H1 (cell line): ENCODE data around the gene RAD51B. TPM values are rescaled to one million over a fixed set of nuclear protein-coding genes. Genes with fewer than 3 reads are reported as not detected.

Source experiments
- CTCF ChIA-PET: fragments of 300-600 bp; sonication (Branson Sonifier 250); formaldehyde crosslinking; loops from one replicate; lab custom pipeline; 2021; ENCODE audit not compliant: partially characterized antibody; lab: Charles Lee
- POLR2A ChIA-PET: fragments of 300-600 bp; sonication (Branson Sonifier 250); formaldehyde crosslinking; loops from one replicate; lab custom pipeline; 2021; ENCODE audit warnings: inconsistent platforms; ENCODE audit not compliant: partially characterized antibody; lab: Charles Lee
- DNase-seq, 2 experiments: peaks; one replicate each; pipeline versions ENCODE4 v3.0.0 to v3.0.0-alpha.2; 2010 to 2022; ENCODE audit warnings: low spot score in 2 of 2, low read depth in 1 of 2, mixed read lengths in 1 of 2
- FAIRE-seq: peaks from 2 replicates; lab custom pipeline; 2011; peaks lifted over from hg19 to GRCh38; lab: Jason Lieb, UNC
- H2AFZ ChIP-seq: 2 replicates; pipeline ENCODE4 v1.8.1; 2012; ENCODE audit warnings: low read length, inconsistent platforms
- H2AK5ac ChIP-seq: 2 replicates; pipeline ENCODE4 v1.6.1; 2013; ENCODE audit warnings: low read depth, low read length
- H2BK120ac ChIP-seq: replicated peaks from 2 replicates; pipeline ENCODE3; 2013; ENCODE audit warnings: low read depth, low read length, inconsistent platforms
- H2BK12ac ChIP-seq: 2 replicates; pipeline ENCODE4 v1.6.1; 2013; ENCODE audit warnings: low read depth, low read length
- H2BK15ac ChIP-seq: 2 replicates; pipeline ENCODE4 v1.6.1; 2013; ENCODE audit warnings: low read length
- H2BK20ac ChIP-seq: 2 replicates; pipeline ENCODE4 v1.6.1; 2013; ENCODE audit warnings: low read length
- H2BK5ac ChIP-seq: 2 replicates; pipeline ENCODE4 v1.6.1; 2013; ENCODE audit warnings: low read depth, low read length
- H3K14ac ChIP-seq: 2 replicates; pipeline ENCODE4 v1.6.1; 2013; ENCODE audit warnings: inconsistent platforms; ENCODE audit not compliant: insufficient read length
- H3K18ac ChIP-seq: 2 replicates; pipeline ENCODE4 v1.6.1; 2013; ENCODE audit warnings: low read length; ENCODE audit errors: extremely low read depth
- H3K23ac ChIP-seq: 2 replicates; pipeline ENCODE4 v1.6.1; 2013; ENCODE audit warnings: inconsistent platforms; ENCODE audit not compliant: insufficient read length
- H3K23me2 ChIP-seq: 2 replicates; pipeline ENCODE4 v1.6.1; 2013; ENCODE audit warnings: low read depth, low read length
- H3K27ac ChIP-seq: 2 replicates; pipeline ENCODE4 v1.6.1; 2011; ENCODE audit warnings: low read depth, low read length, inconsistent platforms
- H3K27me3 ChIP-seq, 4 experiments: replicated peaks in 1 of 4; 1 replicate in 1 of 4; 2 replicates in 3 of 4; pipeline versions ENCODE4 v1.6.1 to v1.8.1; 2011 to 2013; ENCODE audit warnings: low read length in 3 of 4, mild to moderate bottlenecking in 3 of 4, inconsistent platforms in 2 of 4, mixed read lengths in 2 of 4, moderate library complexity in 1 of 4; ENCODE audit not compliant: control insufficient read depth in 3 of 4, insufficient read depth in 3 of 4; ENCODE audit errors: extremely low read depth in 1 of 4
- H3K36me3 ChIP-seq, 4 experiments: 2 replicates each; pipeline versions ENCODE4 v1.6.1 to v1.8.1; 2011 to 2013; ENCODE audit warnings: mild to moderate bottlenecking in 4 of 4, low read length in 3 of 4, moderate library complexity in 2 of 4, control low read depth in 1 of 4, inconsistent platforms in 1 of 4; ENCODE audit not compliant: insufficient read depth in 4 of 4, control insufficient read depth in 2 of 4
- H3K4ac ChIP-seq: replicated peaks from 2 replicates; pipeline ENCODE3; 2013; ENCODE audit warnings: low read length, low read depth, mixed read lengths, inconsistent platforms; ENCODE audit not compliant: insufficient read length
- H3K4me1 ChIP-seq, 4 experiments: replicated peaks in 1 of 4; 1 replicate in 1 of 4; 2 replicates in 3 of 4; pipeline versions ENCODE4 v1.6.1 to v1.8.1; 2011 to 2013; ENCODE audit warnings: low read length in 3 of 4, inconsistent platforms in 2 of 4, mixed read lengths in 1 of 4; ENCODE audit not compliant: insufficient read depth in 4 of 4, control insufficient read depth in 3 of 4
- H3K4me2 ChIP-seq, 2 experiments: 2 replicates each; pipeline versions ENCODE4 v1.6.1 to v1.8.1; 2011 to 2013; ENCODE audit warnings: low read depth in 2 of 2, low read length in 2 of 2, control low read depth in 1 of 2, inconsistent platforms in 1 of 2, mild to moderate bottlenecking in 1 of 2; ENCODE audit not compliant: insufficient read depth in 1 of 2
- H3K4me3 ChIP-seq, 4 experiments: fragments of 200-600, 300-600 bp in 1 of 4; sonication (generic), shearing (Covaris generic), sonication (Bioruptor Twin) in 1 of 4; 2 replicates each; pipeline versions ENCODE4 v1.5.1 to v1.8.1; 2011 to 2016; ENCODE audit warnings: low read length in 4 of 4, low read depth in 3 of 4, control low read depth in 2 of 4, inconsistent platforms in 2 of 4, mild to moderate bottlenecking in 2 of 4, mixed read lengths in 1 of 4, moderate library complexity in 1 of 4; ENCODE audit not compliant: insufficient read depth in 2 of 4; ENCODE audit errors: extremely low read depth in 1 of 4
- H3K56ac ChIP-seq: replicated peaks from 2 replicates; pipeline ENCODE3; 2013; ENCODE audit warnings: low read depth, mild to moderate bottlenecking, mixed read lengths, low read length, inconsistent platforms; ENCODE audit not compliant: insufficient read length
- H3K79me1 ChIP-seq: 2 replicates; pipeline ENCODE4 v1.6.1; 2013; ENCODE audit warnings: low read depth, low read length, control low read depth
- H3K79me2 ChIP-seq, 2 experiments: 2 replicates each; pipeline versions ENCODE4 v1.6.1 to v1.8.1; 2012 to 2013; ENCODE audit warnings: low read length in 2 of 2, mild to moderate bottlenecking in 2 of 2, inconsistent platforms in 1 of 2; ENCODE audit not compliant: insufficient read depth in 2 of 2, control insufficient read depth in 1 of 2
- H3K9ac ChIP-seq, 4 experiments: replicated peaks in 1 of 4; 1 replicate in 1 of 4; 2 replicates in 3 of 4; pipeline versions ENCODE4 v1.6.1 to v1.8.1; 2011 to 2013; ENCODE audit warnings: low read depth in 3 of 4, low read length in 3 of 4, control low read depth in 2 of 4, mild to moderate bottlenecking in 2 of 4, moderate library complexity in 2 of 4, inconsistent platforms in 1 of 4; ENCODE audit errors: extremely low read depth in 1 of 4
- H3K9me3 ChIP-seq, 2 experiments: 2 replicates each; pipeline versions ENCODE4 v1.6.1 to v1.8.1; 2012 to 2013; ENCODE audit warnings: mild to moderate bottlenecking in 2 of 2, moderate library complexity in 2 of 2, control low read depth in 1 of 2, inconsistent platforms in 1 of 2, low read depth in 1 of 2, low read length in 1 of 2, mixed read lengths in 1 of 2; ENCODE audit not compliant: insufficient read depth in 2 of 2
- H4K20me1 ChIP-seq, 2 experiments: replicated peaks in 1 of 2; 2 replicates each; pipeline versions ENCODE3 to v1.8.1; 2011 to 2013; ENCODE audit warnings: inconsistent platforms in 2 of 2, low read length in 2 of 2, mild to moderate bottlenecking in 1 of 2; ENCODE audit not compliant: insufficient read depth in 2 of 2, control insufficient read depth in 1 of 2
- H4K5ac ChIP-seq: 2 replicates; pipeline ENCODE4 v1.6.1; 2013; ENCODE audit warnings: low read length, low read depth, mixed read lengths, inconsistent platforms; ENCODE audit not compliant: insufficient read length
- H4K8ac ChIP-seq: 2 replicates; pipeline ENCODE4 v1.8.0; 2013; ENCODE audit warnings: mild to moderate bottlenecking, moderate library complexity, low read length, inconsistent platforms; ENCODE audit not compliant: insufficient read depth; ENCODE audit errors: extremely low read depth
- H4K91ac ChIP-seq: replicated peaks from 2 replicates; pipeline ENCODE3; 2013; ENCODE audit warnings: low read length, mixed read lengths, inconsistent platforms; ENCODE audit not compliant: insufficient read length
- CTBP2 ChIP-seq: IDR thresholded peaks from 2 replicates; pipeline ENCODE4 v1.7.0; 2011; ENCODE audit warnings: borderline replicate concordance, mild to moderate bottlenecking, moderate library complexity, mixed read lengths, low read length; ENCODE audit not compliant: insufficient read depth, insufficient read length
- JUN ChIP-seq: IDR thresholded peaks from 2 replicates; pipeline ENCODE4 v1.6.1; 2011; ENCODE audit warnings: low read depth, mild to moderate bottlenecking, improper control_type of control experiment, low read length
- ZNF274 ChIP-seq: IDR thresholded peaks from 2 replicates; pipeline ENCODE4 v1.7.0; 2012; ENCODE audit warnings: low read length, borderline replicate concordance; ENCODE audit errors: extremely low read depth
- WGBS, 2 experiments: shearing (Covaris generic) in 1 of 2; methylation state at CpG; one replicate each; pipeline versions ENCODE4 v1.1.6 to v1.1.7; 2013 to 2015; ENCODE audit warnings: low lambda C conversion rate in 2 of 2, mixed read lengths in 2 of 2, inconsistent platforms in 1 of 2, low coverage in 1 of 2, missing lambda C conversion rate in 1 of 2; ENCODE audit not compliant: insufficient replicate concordance in 2 of 2, insufficient coverage in 1 of 2, insufficient read length in 1 of 2; ENCODE audit errors: extremely low coverage in 1 of 2, missing lambda C conversion rate in 1 of 2; 5-methylcytosine and 5-hydroxymethylcytosine counted together
- polyA plus RNA-seq, 7 experiments: library from polyadenylated mRNA; depleted of rRNA in 3 of 7; stranded (reverse) in 5 of 7; unstranded in 2 of 7; fragments of >200 nt in 5 of 7; fragments of 200-250 nt in 2 of 7; gene quantifications; 1 replicate in 5 of 7; 2 replicates in 1 of 7; 4 replicates in 1 of 7; pipeline versions ENCODE4 v1.2.1 to v1.2.3, GENCODE V29; 2011 to 2013; ENCODE audit warnings: missing spikeins in 2 of 7, mixed read lengths in 2 of 7
- total RNA-seq: library from RNA; stranded (reverse); fragmentation: NEBNext Ultra II Directional; extraction: Animal tissue kit (Norgen Biotek cat#: 25700); gene quantifications from 2 replicates; pipeline ENCODE4 v1.2.1, GENCODE V29; 2021
- TF ChIP-seq, protein P1 (sequence below): IDR thresholded peaks from 2 replicates; pipeline ENCODE4 v1.6.1; 2012; ENCODE audit warnings: low read length, inconsistent platforms

RAD51B gene
- total and polyA plus RNA-seq, 2 of the 8 experiments (the other 6 are each of a cell fraction or from before 2014, with no cell fraction given): 3.9 to 14.9 TPM

DNA sequence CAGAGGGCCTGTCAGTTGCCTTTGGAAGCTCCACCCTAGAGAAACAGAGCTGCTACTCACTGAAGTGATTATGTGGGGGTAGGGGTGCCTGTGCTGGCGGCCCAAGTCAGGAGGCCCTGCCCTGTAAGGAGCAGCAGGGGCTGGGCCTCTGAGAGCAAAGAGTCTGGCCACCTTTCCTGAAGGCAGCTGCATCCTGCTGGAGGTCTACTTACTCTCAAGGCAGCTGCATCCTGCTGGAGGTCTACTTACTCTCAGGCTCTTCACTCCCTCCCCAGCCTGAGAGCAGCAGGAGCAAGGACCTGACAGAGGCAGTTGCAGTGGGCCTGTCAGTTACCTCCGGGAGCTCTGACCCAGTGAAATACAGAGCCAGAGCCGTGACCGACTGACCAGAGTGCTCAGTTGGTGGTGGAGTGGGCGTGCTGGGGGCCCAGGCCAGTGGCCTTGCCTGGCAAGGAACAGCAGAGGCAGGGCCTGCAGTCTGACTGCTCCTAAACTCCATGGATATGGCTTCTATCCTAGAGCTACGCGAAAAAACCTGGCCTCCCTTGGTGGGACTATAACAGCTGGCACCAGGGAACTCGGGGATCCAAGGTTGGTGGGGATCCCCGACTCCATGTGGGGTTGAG lies 32.3 kb downstream of the RAD51B start:
- H4K20me1 ChIP-seq: no peaks in the 10 kb centered on the region
- no peak overlapping the region for H3K9ac ChIP-seq
- no peak overlapping the region for H3K56ac ChIP-seq
- no peak overlapping the region for H3K23ac ChIP-seq
- no peak overlapping the region for H4K5ac ChIP-seq
- no peak overlapping the region for H2BK15ac ChIP-seq
- H4K91ac ChIP-seq: no peak overlapping the region
- no peaks in the 10 kb centered on the region for H3K23me2 ChIP-seq
- no peaks in the 10 kb centered on the region for H3K79me1 ChIP-seq
- H2AFZ ChIP-seq: no peak overlapping the region
- TF ChIP-seq ZNF274: no peak
- no peak for TF ChIP-seq JUN
- TF ChIP-seq CTBP2: no peak
- TF ChIP-seq, protein P1, sequence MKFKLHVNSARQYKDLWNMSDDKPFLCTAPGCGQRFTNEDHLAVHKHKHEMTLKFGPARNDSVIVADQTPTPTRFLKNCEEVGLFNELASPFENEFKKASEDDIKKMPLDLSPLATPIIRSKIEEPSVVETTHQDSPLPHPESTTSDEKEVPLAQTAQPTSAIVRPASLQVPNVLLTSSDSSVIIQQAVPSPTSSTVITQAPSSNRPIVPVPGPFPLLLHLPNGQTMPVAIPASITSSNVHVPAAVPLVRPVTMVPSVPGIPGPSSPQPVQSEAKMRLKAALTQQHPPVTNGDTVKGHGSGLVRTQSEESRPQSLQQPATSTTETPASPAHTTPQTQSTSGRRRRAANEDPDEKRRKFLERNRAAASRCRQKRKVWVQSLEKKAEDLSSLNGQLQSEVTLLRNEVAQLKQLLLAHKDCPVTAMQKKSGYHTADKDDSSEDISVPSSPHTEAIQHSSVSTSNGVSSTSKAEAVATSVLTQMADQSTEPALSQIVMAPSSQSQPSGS: no peak
- H3K4me3 ChIP-seq: no peak overlapping the region
- H3K27ac ChIP-seq: no peak overlapping the region
- no peaks in the 10 kb centered on the region for H3K36me3 ChIP-seq
- FAIRE-seq (no peak), DNase-seq (no peak)
- no peak overlapping the region for H3K4ac ChIP-seq
- H2BK20ac ChIP-seq: no peak overlapping the region
- H3K18ac ChIP-seq: no peak overlapping the region
- H2BK5ac ChIP-seq: no peak overlapping the region
- no peak overlapping the region; the same call in none of the 2 replicates for H4K8ac ChIP-seq
- H3K79me2 ChIP-seq: no peaks in the 10 kb centered on the region
- no peaks in the 10 kb centered on the region for H3K27me3 ChIP-seq
- H2AK5ac ChIP-seq: no peak overlapping the region
- 92% methylated on average over 9 of the region's 9 CpGs; no CpG with 5 or more reads in 1 of the 2 experiments for WGBS, 2 experiments
- H3K9me3 ChIP-seq: no peaks in the 10 kb centered on the region
- ChIA-PET CTCF (interaction anchor here (1.3 kb wide), 1 partner anchor 82 kb away, joined by 4 read pairs; no protein-coding TSS in a partner anchor), POLR2A (no interaction called here)
- no peak overlapping the region for H2BK12ac ChIP-seq
- no peak overlapping the region for H2BK120ac ChIP-seq
- no peaks in the 10 kb centered on the region for H3K4me1 ChIP-seq
- no peak overlapping the region for H3K4me2 ChIP-seq
- no peak overlapping the region for H3K14ac ChIP-seq
